Transverse colon (tissue), 3 donors: ENCODE results near the gene SH3RF1.

Experiments
- CTCF ChIP-seq, 5 experiments: fragments of 200-600 bp in 3 of 5; fragments of 450-650 bp in 2 of 5; sonication (generic) in 3 of 5; IDR thresholded peaks; 1 replicate in 2 of 5; 2 replicates in 3 of 5; pipeline ENCODE4 v1.5.1; 2016 to 2017; ENCODE audit warnings: antibody characterized with exemption in 5 of 5, inconsistent platforms in 3 of 5, mild to moderate bottlenecking in 2 of 5, moderate library complexity in 1 of 5
- POLR2A ChIP-seq: fragments of 450-650 bp; IDR thresholded peaks from one replicate; pipeline ENCODE4 v1.6.1; 2016; ENCODE audit warnings: antibody characterized with exemption, mild to moderate bottlenecking, moderate library complexity

DNA sequence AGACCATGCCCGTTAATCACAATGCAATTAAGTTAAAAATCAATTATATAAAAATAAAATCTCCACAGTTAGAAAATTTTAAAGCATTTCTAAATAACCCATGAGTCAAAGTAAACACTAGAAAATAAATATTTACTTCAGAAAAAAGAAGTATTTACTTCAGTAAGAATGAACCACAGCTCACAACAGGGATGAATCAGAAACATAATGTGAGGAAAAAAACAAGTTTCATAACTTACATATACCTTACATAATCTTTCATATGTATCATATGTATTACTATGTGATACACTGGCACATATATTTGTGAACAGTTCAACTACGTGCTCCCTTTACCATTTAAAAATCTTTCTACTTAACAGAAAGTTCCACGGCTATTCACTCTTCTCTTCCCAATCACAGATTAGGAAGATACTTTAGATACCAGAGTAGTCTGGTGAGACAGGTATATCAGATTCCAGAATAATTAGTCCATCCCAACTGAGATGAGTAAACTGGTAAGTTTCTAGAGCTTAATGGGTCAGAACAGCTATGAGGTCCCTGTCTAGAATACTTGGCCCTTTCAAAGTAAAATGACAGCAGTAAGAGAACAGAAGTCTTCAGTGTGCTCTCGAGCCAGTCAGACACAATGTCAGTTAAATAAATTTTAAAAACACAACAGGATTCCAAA is 70.3 kb downstream of the SH3RF1 start:
- TF ChIP-seq POLR2A (no peak), CTCF (IDR thresholded peaks at IDR 0.05) (no peak)
